HepG2 (cell line): Measurements from ENCODE around the gene ALPK3. TPM values are rescaled to one million over a fixed set of nuclear protein-coding genes. Genes with fewer than 3 reads are reported as not detected.

Source experiments
- ATAD3A ChIP-seq: sonication (generic); formaldehyde crosslinking; IDR thresholded peaks from 2 replicates; pipeline ENCODE4 v1.4.0; 2020; ENCODE audit warnings: missing genetic modification reagents
- ATF6 ChIP-seq: sonication (generic); formaldehyde crosslinking; conservative IDR thresholded peaks from 2 replicates; pipeline ENCODE4 v1.4.0; 2020; ENCODE audit warnings: missing genetic modification reagents
- ATM ChIP-seq: fragments of 450-650 bp; IDR thresholded peaks from 2 replicates; pipeline ENCODE4 v1.7.1; 2017; ENCODE audit warnings: mild to moderate bottlenecking, borderline replicate concordance
- DMAP1 ChIP-seq: IDR thresholded peaks from 2 replicates; pipeline ENCODE4 v1.6.1; 2016
- ETV6 ChIP-seq: sonication (generic); formaldehyde crosslinking; conservative IDR thresholded peaks from 2 replicates; pipeline ENCODE4 v1.4.0; 2020; ENCODE audit warnings: missing genetic modification reagents
- FOXK2 ChIP-seq: fragments of 450-650 bp; IDR thresholded peaks from 2 replicates; pipeline ENCODE4 v1.6.1; 2016
- FOXP4 ChIP-seq: sonication (generic); formaldehyde crosslinking; IDR thresholded peaks from 2 replicates; pipeline ENCODE4 v1.4.0; 2020; ENCODE audit warnings: missing genetic modification reagents
- HNF1B ChIP-seq: sonication (generic); formaldehyde crosslinking; IDR thresholded peaks from 2 replicates; pipeline ENCODE4 v1.5.1; 2020; ENCODE audit warnings: mild to moderate bottlenecking, moderate library complexity, missing genetic modification reagents
- NAIF1 ChIP-seq: sonication (generic); formaldehyde crosslinking; IDR thresholded peaks from 2 replicates; pipeline ENCODE4 v1.5.0; 2020; ENCODE audit warnings: mild to moderate bottlenecking, missing genetic modification reagents, borderline replicate concordance
- NCOA1 ChIP-seq: sonication (generic); formaldehyde crosslinking; IDR thresholded peaks from 2 replicates; pipeline ENCODE4 v1.9.0; 2021; ENCODE audit warnings: missing genetic modification reagents
- NFE2 ChIP-seq: sonication (generic); formaldehyde crosslinking; IDR thresholded peaks from 2 replicates; pipeline ENCODE4 v1.4.0; 2020; ENCODE audit warnings: missing genetic modification reagents
- SMAD3 ChIP-seq: sonication (generic); formaldehyde crosslinking; IDR thresholded peaks from 2 replicates; pipeline ENCODE4 v1.4.0; 2020; ENCODE audit warnings: missing genetic modification reagents
- TSC22D2 ChIP-seq: sonication (generic); formaldehyde crosslinking; IDR thresholded peaks from 2 replicates; pipeline ENCODE4 v1.5.1; 2020; ENCODE audit warnings: missing genetic modification reagents, mild to moderate bottlenecking, borderline replicate concordance
- ZBTB20 ChIP-seq: sonication (generic); formaldehyde crosslinking; IDR thresholded peaks from 2 replicates; pipeline ENCODE4 v1.8.1; 2023; ENCODE audit warnings: missing genetic modification reagents, low read depth, mild to moderate bottlenecking, borderline replicate concordance
- ZBTB8A ChIP-seq: sonication (generic); formaldehyde crosslinking; IDR thresholded peaks from 2 replicates; pipeline ENCODE4 v1.4.0; 2020; ENCODE audit warnings: mild to moderate bottlenecking, low read depth, missing genetic modification reagents, borderline replicate concordance
- ZMYM3 ChIP-seq: sonication (generic); formaldehyde crosslinking; IDR thresholded peaks from 2 replicates; pipeline ENCODE4 v1.5.1; 2020; ENCODE audit warnings: mild to moderate bottlenecking, missing genetic modification reagents
- ZNF317 ChIP-seq: sonication (generic); formaldehyde crosslinking; IDR thresholded peaks from 2 replicates; pipeline ENCODE4 v1.5.0; 2020; ENCODE audit warnings: mild to moderate bottlenecking, missing genetic modification reagents
- ZNF362 ChIP-seq: sonication (generic); formaldehyde crosslinking; IDR thresholded peaks from 2 replicates; pipeline ENCODE4 v1.4.0; 2020; ENCODE audit warnings: missing genetic modification reagents, mild to moderate bottlenecking, borderline replicate concordance
- ZNF451 ChIP-seq: sonication (generic); formaldehyde crosslinking; IDR thresholded peaks from 2 replicates; pipeline ENCODE4 v1.5.0; 2020; ENCODE audit warnings: mild to moderate bottlenecking, missing genetic modification reagents
- ZNF598 ChIP-seq: sonication (generic); formaldehyde crosslinking; IDR thresholded peaks from 2 replicates; pipeline ENCODE4 v1.5.1; 2020; ENCODE audit warnings: mild to moderate bottlenecking, missing genetic modification reagents, borderline replicate concordance
- ZNF784 ChIP-seq: sonication (generic); formaldehyde crosslinking; IDR thresholded peaks from 2 replicates; pipeline ENCODE4 v1.5.1; 2020; ENCODE audit warnings: missing genetic modification reagents, mild to moderate bottlenecking, borderline replicate concordance
- ZSCAN21 ChIP-seq: sonication (generic); formaldehyde crosslinking; IDR thresholded peaks from 2 replicates; pipeline ENCODE4 v1.8.0; 2022; ENCODE audit warnings: mild to moderate bottlenecking, missing genetic modification reagents, moderate library complexity, borderline replicate concordance
- polyA plus RNA-seq, 8 experiments: library from polyadenylated mRNA; depleted of rRNA in 3 of 8; stranded (reverse) in 7 of 8; unstranded in 1 of 8; fragments of >200 nt; fragmentation: Illumina TruSeq in 4 of 8; extraction: Trizol in 4 of 8; gene quantifications; 2 replicates each; pipeline versions ENCODE4 v1.2.1 to v1.2.3, GENCODE V29; 2011 to 2016; ENCODE audit warnings: low read depth in 4 of 8, missing spikeins in 1 of 8, mixed read lengths in 1 of 8; ENCODE audit not compliant: insufficient read depth in 1 of 8
- total RNA-seq, 5 experiments: library from RNA; depleted of rRNA; stranded (reverse); fragments of >200 nt; fragmentation: Illumina TruSeq; extraction: Trizol; gene quantifications; 2 replicates each; pipeline ENCODE4 v1.2.3, GENCODE V29; 2016; ENCODE audit warnings: low read depth in 1 of 5

ALPK3 gene
- total and polyA plus RNA-seq, 2 of the 13 experiments (the other 11 are each of a cell fraction or from before 2014, with no cell fraction given): 0.04 to 0.42 TPM

GRCh38 chr15:84886211-84886983, 69.2 kb downstream of the ALPK3 start (continued):
- TF ChIP-seq ATF6 (no peak), NCOA1 (CRISPR knock-in tag) (no peak), ZMYM3 (CRISPR knock-in tag) (peak; percentile 90), ETV6 (CRISPR knock-in tag) (no peak), ZBTB8A (CRISPR knock-in tag) (no peak), SMAD3 (CRISPR knock-in tag) (no peak), ATAD3A (CRISPR knock-in tag) (no peak), TSC22D2 (peak; percentile 35; the same call in 1 of the 2 replicates), ZNF451 (peak; percentile 58; the same call in 1 of the 2 replicates), ZBTB20 (CRISPR knock-in tag) (no peak; the same call in 1 of the 2 replicates), ATM (no peak), ZNF362 (CRISPR knock-in tag) (peak; percentile 53; the same call in 1 of the 2 replicates), ZNF317 (CRISPR knock-in tag) (0 out of 2 replicates have a peak, but pooled peaks have one; percentile 45), DMAP1 (CRISPR knock-in tag) (0 out of 2 replicates have a peak, but pooled peaks have one; percentile 46), HNF1B (peak; percentile 86), NAIF1 (CRISPR knock-in tag) (no peak), ZNF784 (CRISPR knock-in tag) (0 out of 2 replicates have a peak, but pooled peaks have one; percentile 42), ZSCAN21 (CRISPR knock-in tag) (peak; percentile 57; the same call in 1 of the 2 replicates), FOXP4 (peak; percentile 35; the same call in 1 of the 2 replicates), NFE2 (no peak), ZNF598 (CRISPR knock-in tag) (no peak), FOXK2 (no peak)
